GM12878 (cell line): ENCODE measurements around the gene OR10A3.

ENCODE experiments used
- MYB ChIP-seq: fragments of 150-350 bp; IDR thresholded peaks from 2 replicates; pipeline ENCODE4 v1.6.1; 2014; ENCODE audit warnings: mild to moderate bottlenecking, low read depth, low read length, borderline replicate concordance
- ZNF207 ChIP-seq: fragments of 450-650 bp; IDR thresholded peaks from 2 replicates; pipeline ENCODE4 v1.6.1; 2014; ENCODE audit warnings: antibody characterized with exemption, mild to moderate bottlenecking, borderline replicate concordance
- TF ChIP-seq, protein P1 (sequence below): IDR thresholded peaks from 2 replicates; pipeline ENCODE4 v1.6.1; 2012; ENCODE audit warnings: low read length, inconsistent platforms
- TF ChIP-seq, protein P2 (sequence below), 3 experiments: IDR thresholded peaks in 2 of 3; conservative IDR thresholded peaks in 1 of 3; 2 replicates each; pipeline ENCODE4 v1.5.1; 2011; ENCODE audit warnings: low read depth in 3 of 3, low read length in 3 of 3, mild to moderate bottlenecking in 3 of 3, control low read depth in 2 of 3, moderate library complexity in 2 of 3, inconsistent platforms in 1 of 3, mixed read lengths in 1 of 3; ENCODE audit not compliant: control insufficient read depth in 2 of 3, insufficient read depth in 1 of 3; ENCODE audit errors: extremely low read depth in 1 of 3

DNA sequence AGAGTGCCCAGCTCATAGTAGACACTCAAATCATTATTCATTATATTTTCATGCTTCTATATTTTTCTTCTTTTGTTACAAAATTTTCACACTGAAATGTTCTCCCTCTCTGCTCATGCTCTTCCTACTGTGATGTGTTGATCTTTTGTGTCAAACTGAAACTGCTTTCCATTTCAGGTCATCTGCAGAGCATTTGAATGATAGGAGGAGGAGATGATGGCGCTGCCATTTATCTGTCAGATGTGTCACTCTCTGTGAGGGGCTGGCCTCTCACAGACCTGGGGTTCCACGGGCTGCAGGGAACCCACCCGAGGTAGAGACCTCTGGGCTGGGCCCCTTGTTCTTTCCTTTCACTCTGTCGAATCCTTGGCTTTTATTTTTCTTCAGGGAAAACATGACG is 51.5 kb downstream of the OR10A3 start:
- TF ChIP-seq, protein P1, sequence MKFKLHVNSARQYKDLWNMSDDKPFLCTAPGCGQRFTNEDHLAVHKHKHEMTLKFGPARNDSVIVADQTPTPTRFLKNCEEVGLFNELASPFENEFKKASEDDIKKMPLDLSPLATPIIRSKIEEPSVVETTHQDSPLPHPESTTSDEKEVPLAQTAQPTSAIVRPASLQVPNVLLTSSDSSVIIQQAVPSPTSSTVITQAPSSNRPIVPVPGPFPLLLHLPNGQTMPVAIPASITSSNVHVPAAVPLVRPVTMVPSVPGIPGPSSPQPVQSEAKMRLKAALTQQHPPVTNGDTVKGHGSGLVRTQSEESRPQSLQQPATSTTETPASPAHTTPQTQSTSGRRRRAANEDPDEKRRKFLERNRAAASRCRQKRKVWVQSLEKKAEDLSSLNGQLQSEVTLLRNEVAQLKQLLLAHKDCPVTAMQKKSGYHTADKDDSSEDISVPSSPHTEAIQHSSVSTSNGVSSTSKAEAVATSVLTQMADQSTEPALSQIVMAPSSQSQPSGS = no peak
- TF ChIP-seq, protein P2, sequence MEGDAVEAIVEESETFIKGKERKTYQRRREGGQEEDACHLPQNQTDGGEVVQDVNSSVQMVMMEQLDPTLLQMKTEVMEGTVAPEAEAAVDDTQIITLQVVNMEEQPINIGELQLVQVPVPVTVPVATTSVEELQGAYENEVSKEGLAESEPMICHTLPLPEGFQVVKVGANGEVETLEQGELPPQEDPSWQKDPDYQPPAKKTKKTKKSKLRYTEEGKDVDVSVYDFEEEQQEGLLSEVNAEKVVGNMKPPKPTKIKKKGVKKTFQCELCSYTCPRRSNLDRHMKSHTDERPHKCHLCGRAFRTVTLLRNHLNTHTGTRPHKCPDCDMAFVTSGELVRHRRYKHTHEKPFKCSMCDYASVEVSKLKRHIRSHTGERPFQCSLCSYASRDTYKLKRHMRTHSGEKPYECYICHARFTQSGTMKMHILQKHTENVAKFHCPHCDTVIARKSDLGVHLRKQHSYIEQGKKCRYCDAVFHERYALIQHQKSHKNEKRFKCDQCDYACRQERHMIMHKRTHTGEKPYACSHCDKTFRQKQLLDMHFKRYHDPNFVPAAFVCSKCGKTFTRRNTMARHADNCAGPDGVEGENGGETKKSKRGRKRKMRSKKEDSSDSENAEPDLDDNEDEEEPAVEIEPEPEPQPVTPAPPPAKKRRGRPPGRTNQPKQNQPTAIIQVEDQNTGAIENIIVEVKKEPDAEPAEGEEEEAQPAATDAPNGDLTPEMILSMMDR (IDR thresholded peaks at IDR 0.05 in 2 of 3, conservative IDR thresholded peaks at IDR 0.05 in 1 of 3; ENCODE audit: control insufficient read depth in 2 of 3, extremely low read depth in 1 of 3, insufficient read depth in 1 of 3, low read depth in 3 of 3, low read length in 3 of 3) = no peak
- no peak for TF ChIP-seq ZNF207
- no peak for TF ChIP-seq MYB
